Parathyroid adenoma (tissue), 2 donors: ENCODE data around the gene MAK.

Experiments
- H2AFZ ChIP-seq: fragments of 300-600 bp; sonication (generic); one replicate; pipeline ENCODE4 v1.7.0; 2017; ENCODE audit warnings: antibody characterized with exemption, mild to moderate bottlenecking
- H3K27ac ChIP-seq: fragments of 300-600 bp; sonication (generic); one replicate; pipeline ENCODE4 v1.7.0; 2017
- H3K27me3 ChIP-seq: fragments of 300-600 bp; sonication (generic); one replicate; pipeline ENCODE4 v1.7.0; 2017; ENCODE audit warnings: low read length; ENCODE audit not compliant: control insufficient read depth, insufficient read depth
- H3K36me3 ChIP-seq: fragments of 300-600 bp; sonication (generic); one replicate; pipeline ENCODE4 v1.7.0; 2017; ENCODE audit warnings: low read length; ENCODE audit not compliant: control insufficient read depth, insufficient read depth
- H3K4me1 ChIP-seq: fragments of 300-600 bp; sonication (generic); one replicate; pipeline ENCODE4 v1.7.0; 2017; ENCODE audit warnings: control low read depth
- H3K4me2 ChIP-seq: fragments of 300-600 bp; sonication (generic); one replicate; pipeline ENCODE4 v1.7.0; 2017; ENCODE audit warnings: low read length
- H3K4me3 ChIP-seq: fragments of 300-600 bp; sonication (generic); one replicate; pipeline ENCODE4 v1.7.0; 2017; ENCODE audit warnings: low read depth, low read length
- H3K79me2 ChIP-seq: fragments of 300-600 bp; sonication (generic); one replicate; pipeline ENCODE4 v1.7.0; 2017; ENCODE audit warnings: control low read depth
- H3K9ac ChIP-seq: fragments of 300-600 bp; sonication (generic); one replicate; pipeline ENCODE4 v1.7.0; 2017; ENCODE audit warnings: mild to moderate bottlenecking
- H3K9me3 ChIP-seq: fragments of 300-600 bp; sonication (generic); one replicate; pipeline ENCODE4 v1.7.0; 2017; ENCODE audit warnings: low read length; ENCODE audit not compliant: control insufficient read depth
- TF ChIP-seq, protein P1 (sequence below): fragments of 300-600 bp; sonication (generic); IDR thresholded peaks from one replicate; pipeline ENCODE4 v1.7.0; 2017; ENCODE audit warnings: antibody characterized with exemption, mild to moderate bottlenecking
- donor health status: primary hyperparathyroidism.

MAK gene

DNA sequence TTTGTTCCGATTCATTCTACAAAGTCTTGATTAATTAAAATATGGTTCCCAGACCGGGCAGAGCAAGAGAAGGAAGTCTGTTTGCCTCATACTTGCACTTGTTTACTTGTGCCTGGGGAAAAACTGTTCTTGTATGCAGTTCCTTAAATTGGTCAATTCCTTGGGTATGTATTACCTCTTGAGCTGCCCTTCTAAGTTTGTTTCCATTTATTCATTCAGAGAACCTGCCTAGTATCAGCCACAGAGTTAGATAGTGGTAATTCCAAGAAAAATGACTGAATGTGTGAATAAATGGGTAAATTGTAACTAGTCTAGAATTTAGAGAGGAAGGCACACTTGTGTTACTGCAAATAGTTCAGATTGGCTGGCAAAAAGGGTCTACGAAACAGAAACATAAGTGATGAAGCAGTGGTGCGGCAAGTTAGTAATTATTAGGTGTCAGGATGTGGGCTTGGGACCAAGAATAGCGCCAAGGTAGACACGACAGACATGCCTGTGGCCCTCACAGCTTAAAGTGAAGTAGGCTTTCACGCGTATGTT is 525 bp upstream of the MAK start:
- peak overlapping the region; percentile 82 for H3K4me2 ChIP-seq
- H3K9me3 ChIP-seq = no peaks in the 10 kb centered on the region
- no peak overlapping the region for H3K9ac ChIP-seq
- H3K27me3 ChIP-seq = no peaks in the 10 kb centered on the region
- TF ChIP-seq, protein P1, sequence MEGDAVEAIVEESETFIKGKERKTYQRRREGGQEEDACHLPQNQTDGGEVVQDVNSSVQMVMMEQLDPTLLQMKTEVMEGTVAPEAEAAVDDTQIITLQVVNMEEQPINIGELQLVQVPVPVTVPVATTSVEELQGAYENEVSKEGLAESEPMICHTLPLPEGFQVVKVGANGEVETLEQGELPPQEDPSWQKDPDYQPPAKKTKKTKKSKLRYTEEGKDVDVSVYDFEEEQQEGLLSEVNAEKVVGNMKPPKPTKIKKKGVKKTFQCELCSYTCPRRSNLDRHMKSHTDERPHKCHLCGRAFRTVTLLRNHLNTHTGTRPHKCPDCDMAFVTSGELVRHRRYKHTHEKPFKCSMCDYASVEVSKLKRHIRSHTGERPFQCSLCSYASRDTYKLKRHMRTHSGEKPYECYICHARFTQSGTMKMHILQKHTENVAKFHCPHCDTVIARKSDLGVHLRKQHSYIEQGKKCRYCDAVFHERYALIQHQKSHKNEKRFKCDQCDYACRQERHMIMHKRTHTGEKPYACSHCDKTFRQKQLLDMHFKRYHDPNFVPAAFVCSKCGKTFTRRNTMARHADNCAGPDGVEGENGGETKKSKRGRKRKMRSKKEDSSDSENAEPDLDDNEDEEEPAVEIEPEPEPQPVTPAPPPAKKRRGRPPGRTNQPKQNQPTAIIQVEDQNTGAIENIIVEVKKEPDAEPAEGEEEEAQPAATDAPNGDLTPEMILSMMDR = no peak
- peak overlapping the region; percentile 77 for H3K4me3 ChIP-seq
- H3K4me1 ChIP-seq = peaks cover 21% of the 10 kb centered on the region
- H3K27ac ChIP-seq = peak overlapping the region; percentile 94
- peak overlapping the region; percentile 77 for H2AFZ ChIP-seq
- H3K79me2 ChIP-seq = peaks cover 9% of the 10 kb centered on the region
- no peaks in the 10 kb centered on the region for H3K36me3 ChIP-seq

DNA sequence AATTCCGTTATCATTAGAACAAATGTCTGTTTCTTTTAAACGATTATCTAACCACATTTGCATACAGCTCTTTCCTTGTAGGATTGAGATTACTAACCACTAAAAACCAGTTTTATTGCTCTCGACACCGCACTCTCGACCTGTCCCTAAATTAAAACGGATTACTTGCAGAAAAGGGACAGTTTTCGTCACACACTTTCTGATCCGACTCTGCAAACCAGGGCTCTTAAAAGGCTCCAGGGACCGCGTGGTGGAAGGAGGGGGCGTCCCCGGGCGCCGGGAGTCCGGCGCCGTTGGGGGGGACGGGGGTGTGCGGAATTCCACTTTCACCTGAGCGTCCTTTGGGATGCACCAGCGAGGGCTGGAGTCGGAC is 731 bp downstream of the MAK start:
- Histone ChIP-seq H3K27ac (peak overlapping the region; percentile 94), H3K79me2 (peaks cover 10% of the 10 kb centered on the region), H3K4me3 (peak overlapping the region; percentile 77), H3K27me3 (no peaks in the 10 kb centered on the region), H3K4me1 (peaks cover 21% of the 10 kb centered on the region), H3K9me3 (no peaks in the 10 kb centered on the region), H3K36me3 (no peaks in the 10 kb centered on the region), H2AFZ (peak overlapping the region; percentile 77), H3K9ac (peak overlapping the region; percentile 56), H3K4me2 (peak overlapping the region; percentile 82)
- TF ChIP-seq, protein P1 = no peak

DNA sequence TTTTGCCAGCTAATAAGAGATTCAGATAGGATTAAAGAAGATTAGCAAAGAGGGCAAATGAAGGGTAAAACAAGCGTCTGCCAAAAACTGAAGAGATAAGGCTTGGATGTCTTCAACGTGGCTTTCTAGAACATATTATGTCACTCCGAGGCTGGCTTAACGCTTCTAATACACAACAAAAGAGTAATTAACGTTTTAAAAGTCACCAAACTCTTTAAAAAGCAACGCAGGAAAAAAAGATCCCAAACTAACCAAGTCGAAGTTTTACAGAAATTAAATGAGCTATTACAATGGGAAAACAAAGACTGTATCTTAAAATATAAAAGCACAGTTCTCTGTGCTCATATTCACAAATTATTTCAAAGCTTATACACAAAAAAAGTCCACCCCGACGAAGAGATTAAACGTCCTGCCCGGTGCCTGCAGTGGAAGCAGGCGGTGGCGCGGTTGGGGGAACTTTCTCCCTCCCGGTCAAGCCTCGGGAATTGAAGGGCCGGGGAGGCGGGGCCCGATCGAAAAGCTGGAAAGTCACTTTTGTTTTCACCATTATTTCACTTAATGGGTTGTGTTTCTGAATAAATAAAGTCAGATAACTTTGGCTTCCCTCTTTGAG is 1.2 kb downstream of the MAK start:
- Histone ChIP-seq H3K79me2 (peaks cover 12% of the 10 kb centered on the region), H3K36me3 (no peaks in the 10 kb centered on the region), H3K4me3 (peak overlapping the region; percentile 77), H2AFZ (peak overlapping the region; percentile 77), H3K9me3 (no peaks in the 10 kb centered on the region), H3K4me1 (peaks cover 21% of the 10 kb centered on the region), H3K4me2 (peak overlapping the region; percentile 82), H3K27me3 (no peaks in the 10 kb centered on the region), H3K9ac (peak overlapping the region; percentile 56), H3K27ac (peak overlapping the region; percentile 94)
- TF ChIP-seq, protein P1 = no peak

DNA sequence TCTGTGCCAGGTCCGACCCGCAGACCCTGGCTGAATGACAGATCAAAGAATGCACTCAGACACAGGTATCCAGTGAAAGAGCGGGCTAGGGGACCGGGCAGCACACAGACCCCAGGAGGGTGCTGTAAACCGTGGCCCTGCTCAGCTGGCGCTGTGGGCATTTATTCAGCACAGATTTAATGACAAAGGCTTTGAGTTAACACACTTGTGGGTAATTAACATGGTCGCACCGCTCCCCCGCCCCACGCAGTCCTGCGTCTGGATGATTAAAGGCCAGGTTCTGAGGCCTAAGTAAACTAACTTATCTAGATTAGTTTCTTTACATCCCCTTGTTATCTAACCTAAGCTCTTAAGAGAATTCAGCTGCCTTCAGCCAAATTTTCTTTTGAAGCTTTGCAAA is 3.5 kb downstream of the MAK start:
- Histone ChIP-seq H3K79me2 (peaks cover 18% of the 10 kb centered on the region), H3K9me3 (no peaks in the 10 kb centered on the region), H3K9ac (no peak overlapping the region), H3K4me1 (peaks cover 21% of the 10 kb centered on the region), H3K36me3 (no peaks in the 10 kb centered on the region), H3K27ac (no peak overlapping the region), H3K4me3 (no peak overlapping the region), H2AFZ (no peak overlapping the region), H3K4me2 (no peak overlapping the region), H3K27me3 (no peaks in the 10 kb centered on the region)
- TF ChIP-seq, protein P1 = no peak

DNA sequence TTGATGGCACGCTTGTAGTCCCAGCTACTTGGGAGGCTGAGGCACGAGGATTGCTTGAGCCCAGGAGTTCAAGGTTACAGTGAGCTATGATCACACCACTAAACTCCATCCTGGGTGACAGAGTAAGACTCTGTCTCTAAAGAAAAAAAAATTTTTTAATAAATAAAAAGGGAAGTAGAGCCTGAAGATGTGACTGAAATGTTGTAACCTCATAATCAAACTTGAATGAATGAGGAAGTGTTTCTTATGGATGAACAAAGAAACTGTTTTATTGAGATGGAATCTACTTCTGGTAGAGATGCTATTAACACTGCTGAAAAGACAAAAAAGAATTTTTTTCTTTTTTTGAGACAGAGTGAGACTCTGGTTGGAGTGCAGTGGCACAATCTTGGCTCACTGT is 6.7 kb downstream of the MAK start:
- Histone ChIP-seq H3K79me2 (peaks cover 30% of the 10 kb centered on the region), H3K9me3 (no peaks in the 10 kb centered on the region), H3K4me1 (peaks cover 11% of the 10 kb centered on the region), H3K4me3 (no peak overlapping the region), H3K27me3 (no peaks in the 10 kb centered on the region), H2AFZ (no peak overlapping the region), H3K36me3 (no peaks in the 10 kb centered on the region), H3K9ac (no peak overlapping the region), H3K4me2 (no peak overlapping the region), H3K27ac (no peak overlapping the region)
- TF ChIP-seq, protein P1 = no peak
